ENCODE results near the gene RPL41.

The RPL41 gene

DNA sequence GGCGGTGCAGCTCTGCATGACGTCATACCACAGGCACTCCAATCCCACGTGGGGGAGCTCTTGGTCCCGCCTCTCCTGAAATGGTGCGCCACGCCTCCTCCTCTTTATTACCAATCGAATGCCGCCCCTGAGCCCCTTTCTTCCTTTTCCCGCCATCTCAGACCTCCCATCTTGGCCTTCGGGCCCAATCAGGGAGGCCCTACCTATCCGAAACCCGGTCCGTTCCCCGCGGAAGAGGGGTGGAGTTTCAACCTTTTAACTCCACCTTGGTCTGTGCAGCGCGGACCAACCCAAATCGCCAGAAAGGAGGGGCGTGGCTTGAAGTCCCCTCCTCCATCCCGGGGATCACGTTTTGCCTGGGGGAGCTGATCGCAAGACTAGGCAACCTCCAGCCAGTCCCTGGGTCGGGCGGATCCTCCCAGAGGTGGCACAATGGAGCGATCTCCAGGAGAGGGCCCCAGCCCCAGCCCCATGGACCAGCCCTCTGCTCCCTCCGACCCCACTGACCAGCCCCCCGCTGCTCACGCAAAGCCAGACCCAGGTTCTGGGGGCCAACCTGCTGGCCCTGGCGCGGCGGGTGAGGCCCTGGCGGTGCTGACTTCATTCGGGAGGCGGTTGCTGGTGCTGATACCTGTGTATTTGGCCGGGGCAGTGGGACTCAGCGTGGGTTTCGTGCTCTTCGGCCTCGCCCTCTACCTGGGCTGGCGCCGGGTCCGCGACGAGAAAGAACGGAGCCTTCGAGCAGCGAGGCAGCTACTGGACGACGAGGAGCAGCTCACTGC, 11.6 kb downstream of the RPL41 start, which contains the start of gene ESYT1:
Gene ESYT1 (plus strand): TSS at position 380 of the 782 bp plus-strand sequence. CDS start 53 bp downstream, at position 433.
- DNase-seq (ENCODE audit: low spot score) = peak; percentile 98

DNA sequence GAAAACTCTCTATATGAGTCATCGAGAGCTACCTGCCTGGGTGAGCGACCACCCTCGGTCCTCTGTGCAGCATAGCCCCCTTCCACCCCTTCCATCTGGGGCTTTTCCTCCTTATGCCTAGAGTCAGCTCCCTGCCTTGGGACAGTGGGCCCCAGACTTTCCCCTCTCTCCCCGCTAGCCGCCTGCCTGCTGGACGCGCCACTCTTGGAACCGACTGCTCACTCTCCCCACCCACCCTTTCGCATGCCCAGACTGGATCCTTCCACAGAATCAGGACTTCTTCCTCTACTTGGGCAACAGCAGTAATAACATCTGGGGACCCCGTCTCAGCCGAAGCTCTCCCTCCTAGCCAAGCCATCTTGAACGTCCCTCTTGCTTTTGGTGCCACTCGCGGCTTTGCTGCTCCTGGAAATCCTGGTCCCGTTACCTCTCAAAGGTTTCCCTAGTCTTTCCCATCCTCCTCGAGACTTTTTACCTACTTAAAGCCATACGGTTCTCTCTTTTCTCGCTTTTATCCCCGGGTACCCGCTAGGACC, 12.3 kb downstream of the RPL41 start:
- DNase-seq (ENCODE audit: low spot score) = no peak

DNA sequence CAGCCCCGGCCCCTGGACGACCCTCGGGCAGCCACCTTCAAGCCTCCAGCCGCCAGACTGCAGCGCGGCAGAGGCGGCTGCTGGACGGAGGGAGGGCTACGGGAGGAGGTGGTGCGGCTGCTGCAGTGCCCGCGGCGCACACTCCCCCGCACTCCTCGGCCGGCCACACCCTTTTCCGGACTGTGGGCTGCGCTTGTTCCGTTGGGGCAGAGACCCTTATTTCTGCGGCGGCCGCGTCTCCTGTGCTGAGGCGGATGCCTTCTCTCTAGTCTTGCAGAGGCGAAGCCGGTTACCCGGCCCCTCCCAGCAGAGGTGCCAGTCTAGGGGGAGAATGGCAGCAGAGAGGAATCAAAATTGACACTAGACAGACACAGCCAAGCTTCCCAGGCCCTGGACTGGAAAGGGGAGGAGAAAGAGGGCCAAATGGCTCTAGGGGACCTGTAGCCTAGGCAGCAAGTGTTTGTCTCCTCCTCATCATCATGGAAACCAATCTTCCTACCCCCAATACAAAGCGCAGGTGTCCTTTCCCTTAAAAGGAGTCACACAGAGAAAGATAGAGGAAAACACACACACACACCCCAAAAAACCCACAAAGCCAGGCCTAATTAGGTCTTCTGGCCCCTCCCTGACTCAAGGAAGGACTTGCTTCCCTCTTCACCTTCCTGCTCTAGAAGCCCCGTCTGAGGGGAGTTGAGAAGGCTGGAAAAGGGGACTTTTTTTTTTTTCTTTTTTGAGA, 12.9 kb downstream of the RPL41 start:
- DNase-seq (ENCODE audit: low spot score) = peak; percentile 62

DNA sequence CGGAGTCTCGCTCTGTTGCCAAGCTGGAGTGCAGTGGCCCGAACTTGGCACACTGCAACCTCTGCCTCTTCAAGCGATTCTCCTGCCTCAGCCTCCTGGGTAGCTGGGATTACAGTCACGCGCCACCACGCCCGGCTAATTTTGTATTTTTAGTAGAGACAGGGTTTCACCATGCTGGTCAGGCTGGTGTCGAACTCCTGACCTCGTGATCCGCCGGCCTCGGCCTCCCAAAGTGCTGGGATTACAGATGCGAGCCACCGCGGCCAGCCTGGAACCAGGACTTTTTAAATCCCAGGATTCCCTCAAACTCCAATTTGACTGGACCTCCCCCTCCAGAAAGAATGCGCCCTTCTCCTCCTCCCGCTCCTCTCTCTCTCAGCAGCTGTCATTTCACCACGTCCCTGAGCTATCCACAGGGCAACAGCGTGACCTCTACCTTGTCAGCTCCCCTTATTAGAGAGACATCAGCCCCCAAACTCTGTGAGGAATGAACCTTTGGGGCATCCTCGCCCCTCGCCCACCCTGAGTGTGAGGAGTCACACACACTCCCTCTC, 13.6 kb downstream of the RPL41 start:
- DNase-seq (ENCODE audit: low spot score) = no peak

DNA sequence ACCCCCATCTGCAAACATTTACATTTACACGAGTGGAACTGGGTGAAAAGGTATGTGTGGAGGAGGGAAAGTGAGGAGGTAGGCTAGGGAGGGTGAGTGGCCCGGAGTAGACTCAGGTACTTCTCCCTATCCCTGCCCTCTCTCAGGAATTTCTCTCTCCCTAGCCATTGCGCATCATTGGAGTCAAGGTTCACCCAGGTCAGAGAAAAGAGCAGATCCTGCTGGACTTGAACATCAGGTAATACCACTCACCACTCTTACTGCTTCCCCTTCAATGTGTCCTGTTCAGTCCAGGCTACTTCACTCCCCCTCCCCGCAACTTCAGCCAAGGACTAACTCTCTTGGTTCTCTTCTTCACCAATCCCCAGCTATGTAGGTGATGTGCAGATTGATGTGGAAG, 14.4 kb downstream of the RPL41 start:
- no peak for DNase-seq (ENCODE audit: low spot score)

DNA sequence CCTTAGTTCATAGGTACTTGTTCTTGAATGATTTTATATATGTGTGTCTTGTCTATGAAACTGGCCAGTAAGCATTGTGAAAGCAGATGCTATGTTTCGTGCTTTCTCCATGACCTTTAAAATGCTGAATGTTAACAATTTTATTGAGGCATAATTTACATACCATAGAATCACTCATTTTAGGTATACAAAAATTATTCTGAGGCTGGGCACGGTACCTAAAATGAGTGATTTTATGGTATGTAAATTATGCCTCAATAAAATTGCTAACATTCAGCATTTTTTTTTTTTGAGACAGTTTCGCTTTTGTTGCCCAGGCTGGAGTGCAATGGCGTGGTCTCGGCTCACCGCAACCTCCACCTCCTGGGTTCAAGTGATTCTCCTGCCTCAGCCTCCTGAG, 18.5 kb downstream of the RPL41 start:
- no peak for DNase-seq (ENCODE audit: low spot score)

DNA sequence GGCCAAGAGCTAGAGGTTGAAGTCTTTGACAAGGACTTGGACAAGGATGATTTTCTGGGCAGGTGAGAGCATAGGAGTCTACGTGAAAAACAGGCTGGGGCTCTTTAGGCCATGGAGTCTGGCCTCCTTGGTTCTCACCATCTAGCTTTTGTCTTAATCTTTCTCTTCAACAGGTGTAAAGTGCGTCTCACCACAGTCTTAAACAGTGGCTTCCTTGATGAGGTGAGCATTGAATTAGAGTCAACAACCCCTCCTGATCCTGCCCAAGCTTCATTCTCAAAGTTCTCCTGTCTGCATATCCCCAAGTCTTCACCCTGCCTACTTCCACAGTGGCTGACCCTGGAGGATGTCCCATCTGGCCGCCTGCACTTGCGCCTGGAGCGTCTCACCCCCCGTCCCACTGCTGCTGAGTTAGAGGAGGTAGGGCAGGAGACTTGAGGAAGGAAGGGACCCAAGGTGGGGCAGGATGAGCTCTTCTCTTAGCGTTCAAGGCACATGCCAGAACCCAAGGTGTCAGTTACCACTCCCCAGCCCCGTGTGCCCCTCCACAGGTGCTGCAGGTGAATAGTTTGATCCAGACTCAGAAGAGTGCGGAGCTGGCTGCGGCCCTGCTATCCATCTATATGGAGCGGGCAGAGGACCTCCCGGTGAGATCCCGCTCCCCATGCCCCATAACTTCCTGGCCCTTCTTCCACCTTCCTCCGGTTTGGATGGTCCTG, 21.6 kb downstream of the RPL41 start:
- DNase-seq (ENCODE audit: low spot score) = no peak

DNA sequence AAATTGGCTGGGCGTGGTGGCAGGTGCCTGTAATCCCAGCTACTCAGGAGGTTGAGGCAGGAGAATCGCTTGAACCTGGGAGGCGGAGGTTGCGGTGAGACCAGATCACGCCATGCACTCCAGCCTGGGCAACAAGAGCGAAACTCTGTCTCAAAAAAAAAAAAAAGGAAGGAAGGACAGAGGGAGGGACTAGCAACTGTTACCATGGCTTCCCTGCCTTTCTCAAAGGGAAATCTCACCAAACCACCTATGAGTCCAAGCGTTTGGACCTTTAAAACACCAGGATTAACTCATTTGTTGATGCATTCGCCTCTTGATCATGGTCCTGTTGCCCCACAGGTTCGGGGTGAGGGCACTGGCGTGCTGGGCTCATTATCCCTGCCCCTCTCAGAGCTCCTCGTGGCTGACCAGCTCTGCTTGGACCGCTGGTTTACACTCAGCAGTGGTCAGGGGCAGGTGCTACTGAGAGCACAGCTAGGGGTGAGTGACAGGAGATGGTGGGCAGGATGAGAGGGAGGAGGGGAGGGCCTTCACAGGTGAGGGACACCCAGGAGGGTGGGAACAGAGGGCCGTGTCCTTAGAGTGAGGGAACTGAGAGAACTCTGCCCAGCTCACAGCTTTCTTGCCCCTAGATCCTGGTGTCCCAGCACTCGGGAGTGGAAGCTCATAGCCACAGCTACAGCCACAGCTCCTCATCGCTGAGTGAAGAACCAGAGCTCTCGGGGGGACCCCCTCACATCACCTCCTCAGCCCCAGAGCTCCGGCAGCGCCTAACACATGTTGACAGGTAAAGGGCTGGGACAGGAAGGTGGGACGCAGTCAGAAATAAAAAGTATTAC, 25.7 kb downstream of the RPL41 start:
- no peak for DNase-seq (ENCODE audit: low spot score)

DNA sequence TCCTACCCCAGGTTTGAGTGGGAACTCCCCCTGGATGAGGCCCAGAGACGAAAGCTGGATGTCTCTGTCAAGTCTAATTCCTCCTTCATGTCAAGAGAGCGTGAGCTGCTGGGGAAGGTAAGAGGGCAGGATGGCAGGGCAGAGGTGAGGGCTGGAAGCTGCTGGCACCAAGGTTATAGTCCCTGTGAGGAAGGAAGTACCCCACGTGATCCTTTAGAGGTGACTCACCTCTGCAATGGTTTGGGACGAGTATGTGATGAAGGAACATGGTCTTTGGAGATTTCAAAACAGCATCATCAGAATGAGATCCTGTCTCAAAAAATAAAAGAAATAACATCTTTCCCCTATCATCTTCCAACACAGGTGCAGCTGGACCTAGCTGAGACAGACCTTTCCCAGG, 26.8 kb downstream of the RPL41 start:
- DNase-seq (ENCODE audit: low spot score) = no peak

DNA sequence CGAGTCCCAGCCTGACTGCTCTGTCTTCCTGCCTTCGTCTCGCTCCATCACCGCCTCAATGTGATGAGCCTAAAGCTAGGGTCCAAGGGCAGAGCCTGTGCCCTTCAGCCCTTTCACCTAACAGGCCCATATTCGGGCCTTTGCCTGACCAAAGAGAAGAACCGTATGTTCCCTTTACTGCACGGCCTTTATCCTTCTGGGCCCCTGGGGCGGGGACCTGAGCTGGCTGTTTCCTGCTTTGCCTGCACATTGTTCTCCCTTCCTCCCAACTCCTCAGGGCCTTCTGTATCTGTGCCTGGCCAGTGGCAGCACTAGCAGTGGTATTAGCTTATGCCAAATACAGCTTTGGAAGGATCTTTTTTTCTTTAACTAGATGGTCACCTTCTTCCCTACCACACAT, 27.4 kb downstream of the RPL41 start:
- DNase-seq (ENCODE audit: low spot score) = no peak

DNA sequence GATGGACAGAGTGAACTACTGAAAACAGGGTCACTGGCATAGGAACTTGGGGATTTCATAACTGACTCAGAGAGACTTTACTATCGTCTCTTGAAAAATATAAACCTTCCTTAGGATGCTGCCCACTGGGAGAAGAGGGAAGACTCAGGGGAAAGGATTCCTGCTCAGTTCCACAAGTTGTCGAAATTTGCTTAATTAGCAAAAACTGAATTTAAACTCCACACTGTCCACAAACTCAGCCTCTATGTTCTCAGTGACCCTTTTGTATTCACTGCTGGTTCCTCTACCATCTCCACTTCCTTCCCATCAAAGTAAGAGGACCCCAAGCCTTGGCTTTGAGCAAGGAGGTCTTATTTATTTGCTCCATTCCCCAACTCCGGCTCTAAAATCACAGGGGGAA, 28.8 kb downstream of the RPL41 start:
- DNase-seq (ENCODE audit: low spot score) = no peak

DNA sequence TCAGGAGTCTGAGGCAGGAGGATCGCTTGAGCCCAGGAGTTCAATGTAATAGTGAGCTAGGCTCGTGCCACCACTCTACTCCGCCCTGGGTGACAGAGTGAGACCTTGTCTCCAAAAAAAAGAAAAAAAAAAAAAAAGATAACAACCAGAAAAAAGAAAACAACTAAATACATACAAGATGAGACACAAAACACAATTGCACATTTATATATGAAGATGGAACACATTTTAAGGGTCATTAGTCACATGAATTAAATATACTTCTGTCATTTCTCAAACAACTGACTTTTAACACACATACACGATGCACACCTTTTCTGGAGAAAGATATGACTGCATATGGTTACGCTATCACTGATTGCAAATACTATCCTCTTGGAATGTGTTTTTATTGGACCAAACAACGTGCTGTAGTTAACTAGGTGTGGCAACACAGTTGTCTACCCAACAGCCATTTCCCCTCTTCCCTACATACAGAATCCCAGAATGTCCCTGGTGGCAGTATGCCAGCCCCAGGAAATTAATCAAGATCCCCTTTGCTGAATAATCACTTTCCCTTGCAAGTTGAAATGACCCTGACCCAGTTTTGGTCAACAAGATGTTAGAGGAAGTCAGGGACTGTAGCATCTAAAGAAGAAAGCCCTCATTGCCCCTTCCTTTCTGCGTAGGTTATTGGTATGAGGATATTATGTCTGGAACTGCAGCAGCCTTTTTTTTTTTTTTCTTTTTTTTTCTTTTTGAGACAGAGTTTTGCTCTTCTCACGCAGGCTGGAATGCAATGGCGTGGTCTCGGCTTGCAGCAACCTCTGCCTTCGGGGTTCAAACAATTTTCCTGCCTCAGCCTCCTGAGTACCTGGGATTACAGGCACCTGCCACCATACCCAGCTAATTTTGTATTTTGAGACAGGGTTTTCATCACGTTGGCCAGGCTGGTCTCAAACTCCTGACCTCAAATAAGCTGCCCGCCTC, 30.3 kb downstream of the RPL41 start:
- no peak for DNase-seq (ENCODE audit: low spot score)

DNA sequence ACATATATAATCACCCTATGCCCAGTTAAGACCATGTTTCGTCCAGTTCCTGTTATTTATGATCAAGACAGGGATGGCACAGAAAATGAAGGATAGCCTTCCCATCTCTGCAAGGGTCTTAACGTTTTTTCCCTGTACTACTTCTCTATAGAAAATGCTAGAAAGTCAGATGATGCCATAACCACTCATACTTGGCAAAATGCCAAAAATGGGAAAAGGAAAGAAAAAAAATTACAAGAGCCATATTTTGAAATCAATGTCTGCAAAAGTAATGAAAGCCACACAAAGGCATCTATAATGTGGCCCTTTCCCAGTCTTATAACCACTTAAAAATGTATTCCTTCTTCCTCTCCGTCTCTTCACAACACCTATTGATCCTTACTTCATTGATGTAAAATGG, 34.1 kb downstream of the RPL41 start:
- DNase-seq (ENCODE audit: low spot score) = no peak

DNA sequence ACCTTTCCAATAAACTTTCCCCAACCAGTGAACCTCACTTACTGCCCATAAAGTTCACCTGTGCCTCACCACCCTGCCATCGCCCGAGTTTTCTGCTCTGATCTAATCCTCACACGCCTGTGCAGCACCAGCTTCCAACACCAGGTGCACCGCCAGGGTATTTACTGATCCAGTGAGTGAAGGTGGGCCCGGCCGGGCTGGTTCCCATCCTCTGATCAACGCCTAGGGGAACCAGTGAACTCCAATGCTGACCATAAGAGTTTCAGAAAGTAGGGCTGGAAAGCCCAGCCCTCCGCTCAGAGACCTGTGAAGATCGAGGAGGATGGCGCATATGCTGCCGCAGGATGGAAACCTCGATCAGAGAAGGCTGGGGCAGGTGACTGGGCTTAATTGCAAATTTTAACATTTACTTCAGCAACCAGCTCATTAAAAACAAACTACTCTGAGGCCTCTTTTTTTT, 35.3 kb downstream of the RPL41 start:
- peak; percentile 79 for DNase-seq (ENCODE audit: low spot score)

DNA sequence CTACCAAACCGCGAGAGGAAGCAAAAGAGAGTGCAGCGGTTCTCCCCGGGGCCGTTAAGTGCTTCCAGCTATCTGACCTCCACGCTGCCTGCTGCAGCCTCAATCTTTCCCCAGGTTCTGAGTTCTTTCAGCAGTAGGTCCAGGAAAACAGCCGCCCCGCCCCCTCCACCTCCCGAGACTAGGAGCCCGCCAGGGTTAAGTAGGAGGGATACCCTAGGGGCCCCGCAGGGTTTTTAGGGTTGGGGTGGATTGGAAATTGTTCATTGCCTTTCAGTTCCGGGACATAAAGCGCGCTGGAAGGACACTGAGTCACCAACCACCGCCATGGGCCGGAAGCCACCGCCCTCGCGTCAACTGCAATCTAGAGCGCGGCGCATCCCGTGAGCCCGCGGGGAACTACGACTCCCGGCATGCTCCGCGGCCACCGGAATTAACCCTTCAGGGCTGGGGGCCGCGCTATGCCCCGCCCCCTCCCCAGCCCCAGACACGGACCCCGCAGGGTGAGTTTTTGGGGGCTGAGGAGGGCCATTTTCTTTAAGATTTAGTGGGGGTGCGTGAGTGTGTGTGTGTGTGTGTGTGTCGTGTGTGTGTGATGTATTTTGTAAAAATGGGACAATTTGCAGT, 35.8 kb downstream of the RPL41 start, which contains the start of gene MYL6B:
Gene MYL6B (plus strand): TSS at position 456 of the 624 bp plus-strand sequence. CDS start 1,332 bp downstream, outside the sequence.
- peak; percentile 94 for DNase-seq (ENCODE audit: low spot score)

DNA sequence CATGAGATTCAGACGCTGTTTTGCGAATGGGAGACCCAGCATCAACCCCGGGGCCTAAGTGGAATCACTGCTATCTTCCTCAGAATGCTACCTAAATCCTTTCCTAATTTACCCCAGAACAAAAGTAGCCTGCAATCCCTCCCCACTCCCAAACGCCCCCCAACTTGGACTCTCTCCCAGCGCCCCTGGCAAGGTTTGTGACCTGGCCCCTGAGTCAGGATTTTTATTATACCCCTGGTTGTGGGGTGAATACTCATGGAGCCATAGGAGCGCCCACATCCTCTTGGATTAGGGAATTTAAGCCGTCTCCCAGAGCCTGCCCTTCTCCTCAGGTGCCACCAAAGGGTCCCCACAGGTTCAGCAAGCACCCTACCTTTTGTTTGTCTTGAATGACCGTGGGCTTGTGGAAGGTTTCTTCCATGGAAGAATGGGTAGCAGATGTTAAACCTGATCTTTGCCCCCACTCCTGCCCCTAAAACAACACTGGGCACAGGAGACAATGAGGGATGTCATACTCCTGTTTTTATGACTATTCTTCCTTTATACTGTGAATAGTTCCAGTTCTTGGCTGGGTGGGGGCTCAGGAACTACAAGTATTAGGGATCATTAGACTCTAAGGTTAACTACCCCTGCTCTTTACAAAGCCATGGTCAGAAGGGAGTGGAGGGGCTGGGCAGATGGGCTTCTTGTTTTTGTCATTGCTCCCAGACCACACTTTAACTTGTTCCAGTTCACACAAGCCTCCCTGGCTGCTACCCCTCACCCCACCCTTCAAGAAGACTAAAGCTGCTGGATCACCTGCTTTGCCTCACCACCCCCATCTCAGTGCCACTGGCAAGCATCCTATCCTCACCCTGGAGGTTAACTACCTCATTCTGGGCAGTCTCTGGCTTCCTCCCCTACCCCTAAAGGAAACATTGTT, 36.6 kb downstream of the RPL41 start:
- DNase-seq (ENCODE audit: low spot score) = no peak

DNA sequence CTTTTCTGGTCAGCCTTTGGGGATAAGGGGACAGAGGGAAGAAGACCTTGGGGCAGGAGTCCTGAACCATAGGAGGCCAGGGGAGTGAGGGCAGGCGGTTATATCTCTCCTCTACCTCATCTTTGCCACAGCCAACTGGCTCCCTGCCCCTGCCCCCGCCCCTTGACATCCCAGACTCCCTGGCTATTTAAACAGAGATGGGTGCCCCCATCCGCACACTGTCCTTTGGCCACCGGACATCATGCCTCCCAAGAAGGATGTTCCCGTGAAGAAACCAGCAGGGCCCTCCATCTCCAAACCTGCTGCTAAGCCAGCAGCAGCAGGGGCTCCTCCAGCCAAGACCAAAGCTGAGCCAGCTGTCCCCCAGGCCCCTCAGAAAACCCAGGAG, 37.2 kb downstream of the RPL41 start:
- DNase-seq (ENCODE audit: low spot score) = no peak

DNA sequence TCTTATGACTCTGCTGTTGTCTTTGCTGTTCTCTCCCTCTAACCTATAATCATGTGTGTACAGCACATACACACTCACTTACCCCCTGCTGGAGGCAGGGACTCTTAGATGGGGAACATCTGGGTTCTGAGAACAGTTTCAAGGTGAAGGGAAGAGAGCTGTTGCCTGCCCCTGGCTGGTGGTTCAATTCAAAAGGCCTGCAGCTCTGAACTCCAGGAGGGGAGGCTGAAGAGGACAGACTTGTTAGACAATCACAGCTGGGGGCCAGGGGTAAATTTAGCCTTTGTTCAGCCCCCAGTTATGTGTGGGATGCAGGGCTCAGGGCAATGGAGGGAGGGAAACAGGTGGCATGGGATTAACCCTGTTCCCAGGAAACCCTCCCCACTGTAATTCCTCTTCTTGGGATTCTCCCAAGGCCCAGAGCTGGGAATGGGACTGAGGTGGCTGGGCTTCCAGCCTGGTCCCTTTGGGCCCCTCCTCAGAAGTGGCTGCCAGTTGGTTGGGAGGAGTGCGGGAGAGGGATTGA, 37.9 kb downstream of the RPL41 start:
- DNase-seq (ENCODE audit: low spot score) = no peak

All from germinal center (tissue), 1 donor.